HEK293 (cell line): ENCODE results near the gene APLP1.
A peak's percentile ranks its signal among the peaks of the same experiment; 100 is the strongest.

Experiments
- CTCF ChIA-PET: fragments of 350-600 bp; formaldehyde crosslinking; extraction: SDS; loops from one replicate; lab custom pipeline; 2021; ENCODE audit warnings: antibody characterized with exemption; lab: Yijun Ruan, JAX
- POLR2A ChIA-PET: fragments of 300-600 bp; formaldehyde crosslinking; extraction: SDS; loops from one replicate; lab custom pipeline; 2020; ENCODE audit warnings: antibody characterized with exemption, inconsistent platforms; lab: Yijun Ruan, JAX
- H3K27ac ChIP-seq: fragments of 200-500 bp; sonication (Bioruptor generic); 2 replicates; pipeline ENCODE4 v1.5.1; 2014; ENCODE audit warnings: low read depth, low read length, control low read depth, inconsistent platforms; ENCODE audit errors: extremely low read depth
- H3K36me3 ChIP-seq, 2 experiments: fragments of 200-500 bp in 1 of 2; sonication (Bioruptor generic) in 1 of 2; 1 replicate in 1 of 2; 2 replicates in 1 of 2; pipeline ENCODE4 v1.5.1; 2014 to 2017; ENCODE audit warnings: inconsistent platforms in 2 of 2, low read length in 2 of 2; ENCODE audit not compliant: control insufficient read depth in 2 of 2, insufficient read depth in 1 of 2
- H3K4me1 ChIP-seq: fragments of 200-500 bp; sonication (Bioruptor generic); 2 replicates; pipeline ENCODE4 v1.5.1; 2014; ENCODE audit warnings: mild to moderate bottlenecking, low read length, inconsistent platforms; ENCODE audit not compliant: control insufficient read depth, insufficient read depth
- H3K4me3 ChIP-seq: 2 replicates; pipeline ENCODE4 v1.5.1; 2011; ENCODE audit warnings: low read depth, mild to moderate bottlenecking, control low read depth, low read length, moderate library complexity
- H3K9me3 ChIP-seq: fragments of 200-500 bp; sonication (Bioruptor generic); 2 replicates; pipeline ENCODE4 v1.5.1; 2014; ENCODE audit warnings: low read depth, low read length, inconsistent platforms; ENCODE audit not compliant: control insufficient read depth, insufficient read depth
- KLF7 ChIP-seq: fragments of 450-650 bp; formaldehyde crosslinking; IDR thresholded peaks from 2 replicates; pipeline ENCODE4 v1.5.1; 2016; ENCODE audit warnings: missing biosample characterization, missing genetic modification characterization, borderline replicate concordance
- OVOL3 ChIP-seq: fragments of 450-650 bp; formaldehyde crosslinking; IDR thresholded peaks from 2 replicates; pipeline ENCODE4 v1.5.1; 2016; ENCODE audit warnings: missing biosample characterization, missing genetic modification characterization
- RBAK ChIP-seq: fragments of 450-650 bp; formaldehyde crosslinking; IDR thresholded peaks from 2 replicates; pipeline ENCODE4 v1.5.1; 2016; ENCODE audit warnings: missing biosample characterization, missing genetic modification characterization
- SETDB1 ChIP-seq: IDR thresholded peaks from one replicate; pipeline ENCODE4 v1.6.1; 2017; ENCODE audit warnings: mild to moderate bottlenecking, low read length, moderate library complexity, mixed read lengths; ENCODE audit not compliant: insufficient read length
- TRIM28 ChIP-seq: IDR thresholded peaks from 2 replicates; pipeline ENCODE4 v1.6.1; 2011; ENCODE audit warnings: low read length, control low read depth, borderline replicate concordance
- ZFP37 ChIP-seq: fragments of 450-650 bp; formaldehyde crosslinking; IDR thresholded peaks from 2 replicates; pipeline ENCODE4 v1.5.1; 2016; ENCODE audit warnings: missing biosample characterization, missing genetic modification characterization
- ZNF10 ChIP-seq: fragments of 450-650 bp; formaldehyde crosslinking; IDR thresholded peaks from 2 replicates; pipeline ENCODE4 v1.5.1; 2017; ENCODE audit warnings: missing biosample characterization, missing genetic modification characterization
- ZNF221 ChIP-seq: fragments of 450-650 bp; formaldehyde crosslinking; IDR thresholded peaks from 2 replicates; pipeline ENCODE4 v1.5.1; 2017; ENCODE audit warnings: missing biosample characterization, missing genetic modification characterization, borderline replicate concordance
- ZNF280D ChIP-seq: fragments of 450-650 bp; formaldehyde crosslinking; IDR thresholded peaks from 2 replicates; pipeline ENCODE4 v1.5.1; 2016; ENCODE audit warnings: missing biosample characterization, missing genetic modification characterization
- ZNF416 ChIP-seq: fragments of 450-650 bp; formaldehyde crosslinking; IDR thresholded peaks from 2 replicates; pipeline ENCODE4 v1.5.1; 2016; ENCODE audit warnings: missing biosample characterization, missing genetic modification characterization
- ZNF777 ChIP-seq: fragments of 450-650 bp; formaldehyde crosslinking; IDR thresholded peaks from 2 replicates; pipeline ENCODE4 v1.5.1; 2017; ENCODE audit warnings: missing biosample characterization, missing genetic modification characterization, borderline replicate concordance
- ZNF785 ChIP-seq: fragments of 450-650 bp; formaldehyde crosslinking; IDR thresholded peaks from 2 replicates; pipeline ENCODE4 v1.5.1; 2016; ENCODE audit warnings: missing biosample characterization, missing genetic modification characterization
- ZNF792 ChIP-seq: fragments of 450-650 bp; formaldehyde crosslinking; IDR thresholded peaks from 2 replicates; pipeline ENCODE4 v1.5.1; 2016; ENCODE audit warnings: missing biosample characterization, missing genetic modification characterization
- ZNF843 ChIP-seq: fragments of 450-650 bp; formaldehyde crosslinking; IDR thresholded peaks from 2 replicates; pipeline ENCODE4 v1.5.1; 2016; ENCODE audit warnings: missing biosample characterization, missing genetic modification characterization
- ZSCAN5A ChIP-seq: fragments of 450-650 bp; formaldehyde crosslinking; IDR thresholded peaks from 2 replicates; pipeline ENCODE4 v1.5.1; 2016; ENCODE audit warnings: missing biosample characterization, missing genetic modification characterization
- TF ChIP-seq, protein P1 (sequence below): fragments of 450-650 bp; formaldehyde crosslinking; IDR thresholded peaks from 2 replicates; pipeline ENCODE4 v1.5.1; 2016; ENCODE audit warnings: missing biosample characterization, missing genetic modification characterization
- TF ChIP-seq, protein P2 (sequence below): fragments of 450-650 bp; formaldehyde crosslinking; conservative IDR thresholded peaks from 2 replicates; pipeline ENCODE4 v1.5.1; 2016; ENCODE audit warnings: low read depth, missing biosample characterization, missing genetic modification characterization
- TF ChIP-seq, protein P3 (sequence below): fragments of 450-650 bp; formaldehyde crosslinking; IDR thresholded peaks from 2 replicates; pipeline ENCODE4 v1.5.1; 2016; ENCODE audit warnings: missing biosample characterization, missing genetic modification characterization
- TF ChIP-seq, protein P4 (sequence below): IDR thresholded peaks from 2 replicates; pipeline ENCODE4 v1.6.1; 2011; ENCODE audit warnings: mild to moderate bottlenecking, low read depth, low read length, borderline replicate concordance

The APLP1 gene

GRCh38 chr19:35921012-35921411 lies 52.6 kb downstream of the APLP1 start (continued):
- TF ChIP-seq ZSCAN5A (tag by site-specific recombination) (no peak), ZNF777 (no peak), OVOL3 (tag by site-specific recombination) (no peak)

DNA sequence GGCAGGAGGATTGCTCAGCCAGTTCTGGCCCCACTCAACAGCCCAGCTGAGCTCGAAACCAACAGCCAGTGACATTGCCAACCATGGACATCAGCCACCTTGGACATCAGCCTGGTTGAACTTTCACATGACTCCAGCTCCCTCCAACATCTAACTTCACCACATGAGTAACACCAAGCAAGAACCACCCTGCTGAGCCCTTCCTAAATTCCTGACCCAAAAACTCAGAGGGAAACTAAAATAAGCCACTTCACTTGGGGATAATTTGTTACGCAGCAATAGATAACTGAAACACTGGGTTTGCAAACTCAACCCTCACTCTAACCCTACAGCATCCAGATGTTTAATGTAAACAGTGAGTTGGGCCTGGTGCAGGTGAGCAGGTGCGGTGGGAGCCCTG lies 57.1 kb downstream of the APLP1 start:
- H3K27ac ChIP-seq: no peak overlapping the region
- H3K4me3 ChIP-seq: no peak overlapping the region
- CTCF ChIA-PET: interaction anchor here (0.6 to 2.4 kb wide), 6 partner anchors 33 to 1204 kb away, joined by 3 to 16 read pairs (median 4); no protein-coding TSS in a partner anchor
- H3K9me3 ChIP-seq: peaks cover 12% of the 10 kb centered on the region
- POLR2A ChIA-PET: interaction anchor here (1.2 kb wide), 1 partner anchor 20 kb away, joined by 4 read pairs; no protein-coding TSS in a partner anchor
- no peaks in the 10 kb centered on the region for H3K4me1 ChIP-seq
- TF ChIP-seq ZNF280D (tag by site-specific recombination) (peak; percentile 72; the same call in 1 of the 2 replicates), KLF7 (tag by site-specific recombination) (no peak), TRIM28 (peak; percentile 44; the same call in 1 of the 2 replicates), ZFP37 (tag by site-specific recombination) (no peak), ZNF10 (tag by site-specific recombination) (peak; percentile 67; the same call in 1 of the 2 replicates), RBAK (peak; percentile 92)
- TF ChIP-seq, protein P1, sequence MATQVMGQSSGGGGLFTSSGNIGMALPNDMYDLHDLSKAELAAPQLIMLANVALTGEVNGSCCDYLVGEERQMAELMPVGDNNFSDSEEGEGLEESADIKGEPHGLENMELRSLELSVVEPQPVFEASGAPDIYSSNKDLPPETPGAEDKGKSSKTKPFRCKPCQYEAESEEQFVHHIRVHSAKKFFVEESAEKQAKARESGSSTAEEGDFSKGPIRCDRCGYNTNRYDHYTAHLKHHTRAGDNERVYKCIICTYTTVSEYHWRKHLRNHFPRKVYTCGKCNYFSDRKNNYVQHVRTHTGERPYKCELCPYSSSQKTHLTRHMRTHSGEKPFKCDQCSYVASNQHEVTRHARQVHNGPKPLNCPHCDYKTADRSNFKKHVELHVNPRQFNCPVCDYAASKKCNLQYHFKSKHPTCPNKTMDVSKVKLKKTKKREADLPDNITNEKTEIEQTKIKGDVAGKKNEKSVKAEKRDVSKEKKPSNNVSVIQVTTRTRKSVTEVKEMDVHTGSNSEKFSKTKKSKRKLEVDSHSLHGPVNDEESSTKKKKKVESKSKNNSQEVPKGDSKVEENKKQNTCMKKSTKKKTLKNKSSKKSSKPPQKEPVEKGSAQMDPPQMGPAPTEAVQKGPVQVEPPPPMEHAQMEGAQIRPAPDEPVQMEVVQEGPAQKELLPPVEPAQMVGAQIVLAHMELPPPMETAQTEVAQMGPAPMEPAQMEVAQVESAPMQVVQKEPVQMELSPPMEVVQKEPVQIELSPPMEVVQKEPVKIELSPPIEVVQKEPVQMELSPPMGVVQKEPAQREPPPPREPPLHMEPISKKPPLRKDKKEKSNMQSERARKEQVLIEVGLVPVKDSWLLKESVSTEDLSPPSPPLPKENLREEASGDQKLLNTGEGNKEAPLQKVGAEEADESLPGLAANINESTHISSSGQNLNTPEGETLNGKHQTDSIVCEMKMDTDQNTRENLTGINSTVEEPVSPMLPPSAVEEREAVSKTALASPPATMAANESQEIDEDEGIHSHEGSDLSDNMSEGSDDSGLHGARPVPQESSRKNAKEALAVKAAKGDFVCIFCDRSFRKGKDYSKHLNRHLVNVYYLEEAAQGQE (tag by site-specific recombination): no peak
- H3K36me3 ChIP-seq: peaks cover 0 to 4% of the 10 kb centered on the region in 2 experiments; a peak in 1 of 3 replicates

- peaks cover 0 to 4% of the 10 kb centered on the region in 2 experiments; a peak in 1 of 3 replicates for H3K36me3 ChIP-seq
- POLR2A ChIA-PET: no interaction called here
- H3K4me3 ChIP-seq: no peak overlapping the region
- peaks cover 5% of the 10 kb centered on the region for H3K4me1 ChIP-seq
- no peak overlapping the region for H3K27ac ChIP-seq
- CTCF ChIA-PET: interaction anchor here (0.6 to 8.0 kb wide), 5 partner anchors 10 to 575 kb away, joined by 3 to 185 read pairs (median 4); no protein-coding TSS in a partner anchor
- peaks cover 12% of the 10 kb centered on the region for H3K9me3 ChIP-seq
- TF ChIP-seq, protein P2, sequence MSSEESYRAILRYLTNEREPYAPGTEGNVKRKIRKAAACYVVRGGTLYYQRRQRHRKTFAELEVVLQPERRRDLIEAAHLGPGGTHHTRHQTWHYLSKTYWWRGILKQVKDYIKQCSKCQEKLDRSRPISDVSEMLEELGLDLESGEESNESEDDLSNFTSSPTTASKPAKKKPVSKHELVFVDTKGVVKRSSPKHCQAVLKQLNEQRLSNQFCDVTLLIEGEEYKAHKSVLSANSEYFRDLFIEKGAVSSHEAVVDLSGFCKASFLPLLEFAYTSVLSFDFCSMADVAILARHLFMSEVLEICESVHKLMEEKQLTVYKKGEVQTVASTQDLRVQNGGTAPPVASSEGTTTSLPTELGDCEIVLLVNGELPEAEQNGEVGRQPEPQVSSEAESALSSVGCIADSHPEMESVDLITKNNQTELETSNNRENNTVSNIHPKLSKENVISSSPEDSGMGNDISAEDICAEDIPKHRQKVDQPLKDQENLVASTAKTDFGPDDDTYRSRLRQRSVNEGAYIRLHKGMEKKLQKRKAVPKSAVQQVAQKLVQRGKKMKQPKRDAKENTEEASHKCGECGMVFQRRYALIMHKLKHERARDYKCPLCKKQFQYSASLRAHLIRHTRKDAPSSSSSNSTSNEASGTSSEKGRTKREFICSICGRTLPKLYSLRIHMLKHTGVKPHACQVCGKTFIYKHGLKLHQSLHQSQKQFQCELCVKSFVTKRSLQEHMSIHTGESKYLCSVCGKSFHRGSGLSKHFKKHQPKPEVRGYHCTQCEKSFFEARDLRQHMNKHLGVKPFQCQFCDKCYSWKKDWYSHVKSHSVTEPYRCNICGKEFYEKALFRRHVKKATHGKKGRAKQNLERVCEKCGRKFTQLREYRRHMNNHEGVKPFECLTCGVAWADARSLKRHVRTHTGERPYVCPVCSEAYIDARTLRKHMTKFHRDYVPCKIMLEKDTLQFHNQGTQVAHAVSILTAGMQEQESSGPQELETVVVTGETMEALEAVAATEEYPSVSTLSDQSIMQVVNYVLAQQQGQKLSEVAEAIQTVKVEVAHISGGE (tag by site-specific recombination): no peak
- TF ChIP-seq ZNF785 (tag by site-specific recombination): no peak
- no peak for TF ChIP-seq ZNF843
- TF ChIP-seq, protein P3, sequence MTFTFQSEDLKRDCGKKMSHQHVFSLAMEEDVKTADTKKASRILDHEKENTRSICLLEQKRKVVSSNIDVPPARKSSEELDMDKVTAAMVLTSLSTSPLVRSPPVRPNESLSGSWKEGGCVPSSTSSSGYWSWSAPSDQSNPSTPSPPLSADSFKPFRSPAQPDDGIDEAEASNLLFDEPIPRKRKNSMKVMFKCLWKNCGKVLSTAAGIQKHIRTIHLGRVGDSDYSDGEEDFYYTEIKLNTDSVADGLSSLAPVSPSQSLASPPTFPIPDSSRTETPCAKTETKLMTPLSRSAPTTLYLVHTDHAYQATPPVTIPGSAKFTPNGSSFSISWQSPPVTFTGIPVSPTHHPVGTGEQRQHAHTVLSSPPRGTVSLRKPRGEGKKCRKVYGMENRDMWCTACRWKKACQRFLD (tag by site-specific recombination): no peak
- no peak for TF ChIP-seq ZNF792
- TF ChIP-seq SETDB1: no peak
- no peak for TF ChIP-seq ZNF416 (tag by site-specific recombination)
- TF ChIP-seq, protein P4, sequence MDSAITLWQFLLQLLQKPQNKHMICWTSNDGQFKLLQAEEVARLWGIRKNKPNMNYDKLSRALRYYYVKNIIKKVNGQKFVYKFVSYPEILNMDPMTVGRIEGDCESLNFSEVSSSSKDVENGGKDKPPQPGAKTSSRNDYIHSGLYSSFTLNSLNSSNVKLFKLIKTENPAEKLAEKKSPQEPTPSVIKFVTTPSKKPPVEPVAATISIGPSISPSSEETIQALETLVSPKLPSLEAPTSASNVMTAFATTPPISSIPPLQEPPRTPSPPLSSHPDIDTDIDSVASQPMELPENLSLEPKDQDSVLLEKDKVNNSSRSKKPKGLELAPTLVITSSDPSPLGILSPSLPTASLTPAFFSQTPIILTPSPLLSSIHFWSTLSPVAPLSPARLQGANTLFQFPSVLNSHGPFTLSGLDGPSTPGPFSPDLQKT: no peak
- no peak for TF ChIP-seq ZNF221 (tag by site-specific recombination)
Measured at GRCh38 chr19:35928507-35928906, 60.1 kb downstream of the APLP1 start.
